ENCODE measurements around the gene WIZ.

The WIZ gene

GRCh38 chr19:15428956-15429824 is 20.6 kb downstream of the WIZ start:
- ChIA-PET CTCF (interaction anchor here (1.0 to 4.1 kb wide), 3 partner anchors 9 to 34 kb away, joined by 3 to 32 read pairs (median 6); partner anchors contain the start of gene AKAP8L), POLR2A (no interaction called here)
- WGBS (ENCODE audit: insufficient coverage) = 97% methylated on average over 15 of the region's 22 CpGs
- peaks cover 2 to 31% (median 25%) of the 10 kb centered on the region in 4 experiments for H3K4me1 ChIP-seq (ENCODE audit: control extremely low read depth in 1 of 4, control insufficient read depth in 4 of 4, insufficient read depth in 4 of 4, low read length in 3 of 4)
- H3K4me3 ChIP-seq (ENCODE audit: control insufficient read depth in 1 of 7, extremely low read depth in 1 of 7, insufficient read depth in 4 of 7, low read depth in 2 of 7, low read length in 6 of 7) = no peak overlapping the region
- H3K27me3 ChIP-seq (replicated peaks in 2 of 5; ENCODE audit: control insufficient read depth in 4 of 5, insufficient read depth in 5 of 5, low read length in 4 of 5) = no peaks in the 10 kb centered on the region
- DNase-seq = no peak
- H3K9me3 ChIP-seq (ENCODE audit: control extremely low read depth in 1 of 5, control insufficient read depth in 4 of 5, insufficient read depth in 2 of 5, low read depth in 1 of 5, low read length in 4 of 5) = no peaks in the 10 kb centered on the region
- no peak overlapping the region for H3K27ac ChIP-seq (ENCODE audit: insufficient read depth in 1 of 2, low read depth in 1 of 2, low read length in 2 of 2, poor library complexity in 1 of 2, severe bottlenecking in 2 of 2)
- peaks cover 0 to 62% (median 44%) of the 10 kb centered on the region in 4 experiments for H3K36me3 ChIP-seq (ENCODE audit: control insufficient read depth in 4 of 4, insufficient read depth in 4 of 4, low read length in 3 of 4)

- POLR2A ChIA-PET = no interaction called here
Measured at GRCh38 chr19:15427991-15428471, 21.7 kb downstream of the WIZ start.

GRCh38 chr19:15427350-15427700 is 22.4 kb downstream of the WIZ start:
- H3K4me3 ChIP-seq (ENCODE audit: control insufficient read depth in 1 of 7, extremely low read depth in 1 of 7, insufficient read depth in 4 of 7, low read depth in 2 of 7, low read length in 6 of 7) = no peak overlapping the region
- WGBS (ENCODE audit: insufficient coverage) = 99% methylated on average over 25 of the region's 25 CpGs
- CTCF ChIA-PET = interaction anchor here (1.4 kb wide), 1 partner anchor 129 kb away, joined by 4 read pairs; no protein-coding TSS in a partner anchor
- H3K36me3 ChIP-seq (ENCODE audit: control insufficient read depth in 4 of 4, insufficient read depth in 4 of 4, low read length in 3 of 4) = peaks cover 5 to 80% (median 59%) of the 10 kb centered on the region in 4 experiments
- H3K27me3 ChIP-seq (replicated peaks in 2 of 5; ENCODE audit: control insufficient read depth in 4 of 5, insufficient read depth in 5 of 5, low read length in 4 of 5) = no peaks in the 10 kb centered on the region
- H3K27ac ChIP-seq (ENCODE audit: insufficient read depth in 1 of 2, low read depth in 1 of 2, low read length in 2 of 2, poor library complexity in 1 of 2, severe bottlenecking in 2 of 2) = no peak overlapping the region
- no peak for DNase-seq
- POLR2A ChIA-PET = no interaction called here
- H3K4me1 ChIP-seq (ENCODE audit: control extremely low read depth in 1 of 4, control insufficient read depth in 4 of 4, insufficient read depth in 4 of 4, low read length in 3 of 4) = peaks cover 2 to 20% (median 16%) of the 10 kb centered on the region in 4 experiments
- peaks cover 0 to 9% (median 6%) of the 10 kb centered on the region in 5 experiments for H3K9me3 ChIP-seq (ENCODE audit: control extremely low read depth in 1 of 5, control insufficient read depth in 4 of 5, insufficient read depth in 2 of 5, low read depth in 1 of 5, low read length in 4 of 5)

More at GRCh38 chr19:15427991-15428471, 21.7 kb downstream of the WIZ start:
- DNase-seq = no peak
- WGBS (ENCODE audit: insufficient coverage) = 95% methylated on average over 30 of the region's 35 CpGs
- peaks cover 5 to 73% (median 54%) of the 10 kb centered on the region in 4 experiments for H3K36me3 ChIP-seq (ENCODE audit: control insufficient read depth in 4 of 4, insufficient read depth in 4 of 4, low read length in 3 of 4)
- peaks cover 2 to 24% (median 18%) of the 10 kb centered on the region in 4 experiments for H3K4me1 ChIP-seq (ENCODE audit: control extremely low read depth in 1 of 4, control insufficient read depth in 4 of 4, insufficient read depth in 4 of 4, low read length in 3 of 4)
- CTCF ChIA-PET = interaction anchor here (0.7 to 4.1 kb wide), 3 partner anchors 8 to 129 kb away, joined by 3 to 32 read pairs (median 3); partner anchors contain the start of gene AKAP8L
- no peak overlapping the region for H3K4me3 ChIP-seq (ENCODE audit: control insufficient read depth in 1 of 7, extremely low read depth in 1 of 7, insufficient read depth in 4 of 7, low read depth in 2 of 7, low read length in 6 of 7)
- no peak overlapping the region for H3K27ac ChIP-seq (ENCODE audit: insufficient read depth in 1 of 2, low read depth in 1 of 2, low read length in 2 of 2, poor library complexity in 1 of 2, severe bottlenecking in 2 of 2)
- H3K27me3 ChIP-seq (replicated peaks in 2 of 5; ENCODE audit: control insufficient read depth in 4 of 5, insufficient read depth in 5 of 5, low read length in 4 of 5) = no peaks in the 10 kb centered on the region
- peaks cover 0 to 9% (median 6%) of the 10 kb centered on the region in 5 experiments for H3K9me3 ChIP-seq (ENCODE audit: control extremely low read depth in 1 of 5, control insufficient read depth in 4 of 5, insufficient read depth in 2 of 5, low read depth in 1 of 5, low read length in 4 of 5)

- H3K27me3 ChIP-seq (replicated peaks in 2 of 5; ENCODE audit: control insufficient read depth in 4 of 5, insufficient read depth in 5 of 5, low read length in 4 of 5) = no peaks in the 10 kb centered on the region
- 96% methylated on average over 11 of the region's 16 CpGs for WGBS (ENCODE audit: insufficient coverage)
- H3K36me3 ChIP-seq (ENCODE audit: control insufficient read depth in 4 of 4, insufficient read depth in 4 of 4, low read length in 3 of 4) = peaks cover 5 to 83% (median 62%) of the 10 kb centered on the region in 4 experiments
- ChIA-PET POLR2A (no interaction called here), CTCF (interaction anchor here (1.4 kb wide), 1 partner anchor 130 kb away, joined by 4 read pairs; no protein-coding TSS in a partner anchor)
- no peak overlapping the region for H3K27ac ChIP-seq (ENCODE audit: insufficient read depth in 1 of 2, low read depth in 1 of 2, low read length in 2 of 2, poor library complexity in 1 of 2, severe bottlenecking in 2 of 2)
- H3K4me3 ChIP-seq (ENCODE audit: control insufficient read depth in 1 of 7, extremely low read depth in 1 of 7, insufficient read depth in 4 of 7, low read depth in 2 of 7, low read length in 6 of 7) = no peak overlapping the region
- peak in 2 of 3 donors; percentile 41 to 49 for DNase-seq
- peaks cover 2 to 18% (median 14%) of the 10 kb centered on the region in 4 experiments for H3K4me1 ChIP-seq (ENCODE audit: control extremely low read depth in 1 of 4, control insufficient read depth in 4 of 4, insufficient read depth in 4 of 4, low read length in 3 of 4)
- peaks cover 0 to 9% (median 6%) of the 10 kb centered on the region in 5 experiments for H3K9me3 ChIP-seq (ENCODE audit: control extremely low read depth in 1 of 5, control insufficient read depth in 4 of 5, insufficient read depth in 2 of 5, low read depth in 1 of 5, low read length in 4 of 5)
Measured at GRCh38 chr19:15426485-15427349, 23.0 kb downstream of the WIZ start.

- peak in 1 of 3 donors; percentile 23 for DNase-seq
- Histone ChIP-seq H3K4me1 (ENCODE audit: control extremely low read depth in 1 of 4, control insufficient read depth in 4 of 4, insufficient read depth in 4 of 4, low read length in 3 of 4) (peaks cover 0 to 6% (median 2%) of the 10 kb centered on the region in 4 experiments), H3K27ac (ENCODE audit: insufficient read depth in 1 of 2, low read depth in 1 of 2, low read length in 2 of 2, poor library complexity in 1 of 2, severe bottlenecking in 2 of 2) (no peak overlapping the region), H3K4me3 (ENCODE audit: control insufficient read depth in 1 of 7, extremely low read depth in 1 of 7, insufficient read depth in 4 of 7, low read depth in 2 of 7, low read length in 6 of 7) (no peak overlapping the region), H3K36me3 (ENCODE audit: control insufficient read depth in 4 of 4, insufficient read depth in 4 of 4, low read length in 3 of 4) (peaks cover 5 to 89% (median 64%) of the 10 kb centered on the region in 4 experiments), H3K9me3 (ENCODE audit: control extremely low read depth in 1 of 5, control insufficient read depth in 4 of 5, insufficient read depth in 2 of 5, low read depth in 1 of 5, low read length in 4 of 5) (peaks cover 0 to 9% (median 6%) of the 10 kb centered on the region in 5 experiments), H3K27me3 (replicated peaks in 2 of 5; ENCODE audit: control insufficient read depth in 4 of 5, insufficient read depth in 5 of 5, low read length in 4 of 5) (no peaks in the 10 kb centered on the region)
- ChIA-PET POLR2A (no interaction called here), CTCF (no interaction called here)
- WGBS (ENCODE audit: insufficient coverage) = 97% methylated on average over 21 of the region's 36 CpGs
Measured at GRCh38 chr19:15425321-15425950, 24.3 kb downstream of the WIZ start.

- Histone ChIP-seq H3K4me3 (ENCODE audit: control insufficient read depth in 1 of 7, extremely low read depth in 1 of 7, insufficient read depth in 4 of 7, low read depth in 2 of 7, low read length in 6 of 7) (no peak overlapping the region), H3K9me3 (ENCODE audit: control extremely low read depth in 1 of 5, control insufficient read depth in 4 of 5, insufficient read depth in 2 of 5, low read depth in 1 of 5, low read length in 4 of 5) (peaks cover 0 to 9% (median 6%) of the 10 kb centered on the region in 5 experiments), H3K27me3 (replicated peaks in 2 of 5; ENCODE audit: control insufficient read depth in 4 of 5, insufficient read depth in 5 of 5, low read length in 4 of 5) (no peaks in the 10 kb centered on the region), H3K4me1 (ENCODE audit: control extremely low read depth in 1 of 4, control insufficient read depth in 4 of 4, insufficient read depth in 4 of 4, low read length in 3 of 4) (peaks cover 0 to 5% (median under 1%) of the 10 kb centered on the region in 4 experiments), H3K36me3 (ENCODE audit: control insufficient read depth in 4 of 4, insufficient read depth in 4 of 4, low read length in 3 of 4) (peaks cover 5 to 87% (median 61%) of the 10 kb centered on the region in 4 experiments), H3K27ac (ENCODE audit: insufficient read depth in 1 of 2, low read depth in 1 of 2, low read length in 2 of 2, poor library complexity in 1 of 2, severe bottlenecking in 2 of 2) (no peak overlapping the region)
- CTCF ChIA-PET = no interaction called here
- POLR2A ChIA-PET = no interaction called here
- 97% methylated on average over 38 of the region's 38 CpGs for WGBS (ENCODE audit: insufficient coverage)
- no peak for DNase-seq
Measured at GRCh38 chr19:15424692-15425272, 25.0 kb downstream of the WIZ start.

All from common myeloid progenitor, CD34-positive (primary cell).